HCT116 (cell line): ENCODE results near the gene SMYD3. TPM values are rescaled to one million over a fixed set of nuclear protein-coding genes. Genes with fewer than 3 reads are reported as not detected.

Experiments used
- ATAC-seq: fragments of 200-7000 bp; cut with Tn5 transposase; 2 replicates; pipeline ENCODE4 v1.9.1; 2020; ENCODE audit warnings: mild to moderate bottlenecking, moderate library complexity
- BruUV-seq: library from RNA; stranded (reverse); fragments of 400-500 nt; replicated peaks from 2 replicates; lab custom pipeline; 2021; lab: Mats Ljungman, UMichigan
- CTCF ChIA-PET: fragments of 300-600 bp; sonication (Branson Sonifier 250); formaldehyde crosslinking; loops from one replicate; lab custom pipeline; 2021; ENCODE audit warnings: antibody characterized with exemption; lab: Charles Lee
- POLR2A ChIA-PET: fragments of 300-600, 350-600 bp; sonication (Branson Sonifier 250); formaldehyde crosslinking; loops from one replicate; lab custom pipeline; 2021; ENCODE audit warnings: antibody characterized with exemption; lab: Charles Lee
- RAD21 ChIA-PET, 2 experiments: fragments of 300-600 bp; sonication (Branson Sonifier 250); formaldehyde crosslinking; loops; one replicate each; lab custom pipeline; 2023; ENCODE audit warnings: low total read pairs in 2 of 2; ENCODE audit not compliant: uncharacterized antibody in 2 of 2, unreplicated experiment in 2 of 2, low non-redundant PET in 1 of 2; lab: Charles Lee
- DNase-seq: peaks from one replicate; pipeline ENCODE4 v3.0.0-alpha.2; 2010; ENCODE audit warnings: low read depth, low spot score
- H2AFZ ChIP-seq: fragments of 200-600 bp; shearing (Covaris generic), sonication (generic); 2 replicates; pipeline ENCODE4 v1.6.1; 2017; ENCODE audit warnings: low read depth, mixed run types, mixed read lengths, antibody characterized with exemption, low read length; ENCODE audit not compliant: poor library complexity, severe bottlenecking
- H3K27ac ChIP-seq: 2 replicates; pipeline ENCODE4 v1.5.1; 2012; ENCODE audit warnings: low read depth, low read length
- H3K27me3 ChIP-seq: fragments of 200-600 bp; sonication (generic); 2 replicates; pipeline ENCODE4 v1.6.1; 2016; ENCODE audit warnings: mixed run types, low read length, mixed read lengths; ENCODE audit not compliant: insufficient read depth
- H3K36me3 ChIP-seq, 2 experiments: fragments of 200-500 bp in 1 of 2; fragments of 200-600 bp in 1 of 2; sonication (Bioruptor generic) in 1 of 2; sonication (generic) in 1 of 2; 2 replicates each; pipeline versions ENCODE4 v1.5.1 to v1.6.1; 2014 to 2016; ENCODE audit warnings: low read length in 2 of 2, inconsistent platforms in 1 of 2, mixed read lengths in 1 of 2, mixed run types in 1 of 2; ENCODE audit not compliant: insufficient read depth in 2 of 2, control insufficient read depth in 1 of 2
- H3K4me1 ChIP-seq, 2 experiments: fragments of 200-600 bp in 1 of 2; sonication (generic) in 1 of 2; 2 replicates each; pipeline versions ENCODE4 v1.5.1 to v1.6.1; 2012 to 2017; ENCODE audit warnings: low read length in 2 of 2, inconsistent platforms in 1 of 2, mild to moderate bottlenecking in 1 of 2, mixed read lengths in 1 of 2, mixed run types in 1 of 2, moderate library complexity in 1 of 2; ENCODE audit not compliant: insufficient read depth in 2 of 2, control insufficient read depth in 1 of 2
- H3K4me2 ChIP-seq: fragments of 200-600 bp; sonication (generic); 2 replicates; pipeline ENCODE4 v1.6.1; 2017; ENCODE audit warnings: mixed run types, low read length, mixed read lengths
- H3K4me3 ChIP-seq, 2 experiments: fragments of 200-600 bp in 1 of 2; sonication (generic) in 1 of 2; replicated peaks in 1 of 2; 2 replicates each; pipeline ENCODE4 v1.5.1; 2011 to 2016; ENCODE audit warnings: low read length in 2 of 2, control low read depth in 1 of 2, low read depth in 1 of 2, mild to moderate bottlenecking in 1 of 2, mixed read lengths in 1 of 2, mixed run types in 1 of 2
- H3K79me2 ChIP-seq: fragments of 200-600 bp; sonication (generic); 2 replicates; pipeline ENCODE4 v1.6.1; 2017; ENCODE audit warnings: mild to moderate bottlenecking, mixed run types, low read length, moderate library complexity, mixed read lengths; ENCODE audit not compliant: insufficient read depth
- H3K9ac ChIP-seq: fragments of 200-600 bp; sonication (generic); 2 replicates; pipeline ENCODE4 v1.6.1; 2016; ENCODE audit warnings: low read length, mixed read lengths
- H3K9me2 ChIP-seq: fragments of 200-600 bp; sonication (generic), shearing (Covaris generic); 2 replicates; pipeline ENCODE4 v1.6.1; 2017; ENCODE audit warnings: mixed run types, mild to moderate bottlenecking, moderate library complexity; ENCODE audit not compliant: insufficient read depth
- H3K9me3 ChIP-seq, 2 experiments: fragments of 200-500 bp in 1 of 2; fragments of 200-600 bp in 1 of 2; sonication (Bioruptor generic) in 1 of 2; sonication (generic) in 1 of 2; 2 replicates each; pipeline ENCODE4 v1.6.1; 2014 to 2017; ENCODE audit warnings: low read length in 2 of 2, mixed read lengths in 2 of 2, inconsistent platforms in 1 of 2, low read depth in 1 of 2, mild to moderate bottlenecking in 1 of 2, mixed run types in 1 of 2, moderate library complexity in 1 of 2; ENCODE audit not compliant: control insufficient read depth in 1 of 2, insufficient read depth in 1 of 2
- H4K20me1 ChIP-seq: fragments of 200-600 bp; sonication (generic), shearing (Covaris generic); 2 replicates; pipeline ENCODE4 v1.6.1; 2017; ENCODE audit warnings: mixed run types, mild to moderate bottlenecking, moderate library complexity; ENCODE audit not compliant: insufficient read depth
- EZH2phosphoT487 ChIP-seq: fragments of 200-600 bp; IDR thresholded peaks from 2 replicates; pipeline ENCODE4 v1.6.1; 2018; ENCODE audit warnings: antibody characterized with exemption, borderline replicate concordance
- JUND ChIP-seq: IDR thresholded peaks from 2 replicates; pipeline ENCODE4 v1.6.1; 2012
- MAX ChIP-seq: IDR thresholded peaks from 2 replicates; pipeline ENCODE4 v1.6.1; 2012
- POLR2A ChIP-seq: IDR thresholded peaks from 2 replicates; pipeline ENCODE4 v1.7.0; 2011; ENCODE audit warnings: borderline replicate concordance; ENCODE audit not compliant: insufficient read depth, insufficient read length; ENCODE audit errors: extremely low read depth
- POLR2AphosphoS5 ChIP-seq: IDR thresholded peaks from 2 replicates; pipeline ENCODE4 v1.6.1; 2011; ENCODE audit warnings: mild to moderate bottlenecking, low read depth, low read length, moderate library complexity
- TCF7L2 ChIP-seq: IDR thresholded peaks from 2 replicates; pipeline ENCODE4 v1.7.0; 2011; ENCODE audit warnings: borderline replicate concordance, inconsistent platforms; ENCODE audit not compliant: insufficient read depth, insufficient read length; ENCODE audit errors: extremely low read depth
- ZBTB33 ChIP-seq: IDR thresholded peaks from 2 replicates; pipeline ENCODE4 v1.6.1; 2011; ENCODE audit warnings: mild to moderate bottlenecking, low read length, moderate library complexity; ENCODE audit not compliant: insufficient replicate concordance; ENCODE audit errors: extremely low read depth
- ZFX ChIP-seq: fragments of 450-650 bp; IDR thresholded peaks from 2 replicates; pipeline ENCODE4 v1.6.1; 2017
- intact Hi-C: fragments of 100-400 bp; cut with micrococcal nuclease; formaldehyde crosslinking; loops from 2 replicates; pipeline ENCODE4 v1.10.0; 2022
- total RNA-seq: library from RNA; stranded (reverse); gene quantifications from one replicate; pipeline ENCODE4 v1.2.1, GENCODE V29; 2021; ENCODE audit not compliant: unreplicated experiment
- TF ChIP-seq, protein P1 (sequence below), 3 experiments: fragments of 200-600 bp in 1 of 3; sonication (generic) in 1 of 3; IDR thresholded peaks in 2 of 3; conservative IDR thresholded peaks in 1 of 3; 2 replicates each; pipeline ENCODE4 v1.5.1; 2012 to 2017; ENCODE audit warnings: low read depth in 2 of 3, low read length in 2 of 3, antibody characterized with exemption in 1 of 3, borderline replicate concordance in 1 of 3, control low read depth in 1 of 3, mild to moderate bottlenecking in 1 of 3, mixed read lengths in 1 of 3, mixed run types in 1 of 3, moderate library complexity in 1 of 3; ENCODE audit not compliant: insufficient read depth in 1 of 3

The SMYD3 gene
- total RNA-seq, 1 experiment from 2014 or later, result 33.6 TPM

DNA sequence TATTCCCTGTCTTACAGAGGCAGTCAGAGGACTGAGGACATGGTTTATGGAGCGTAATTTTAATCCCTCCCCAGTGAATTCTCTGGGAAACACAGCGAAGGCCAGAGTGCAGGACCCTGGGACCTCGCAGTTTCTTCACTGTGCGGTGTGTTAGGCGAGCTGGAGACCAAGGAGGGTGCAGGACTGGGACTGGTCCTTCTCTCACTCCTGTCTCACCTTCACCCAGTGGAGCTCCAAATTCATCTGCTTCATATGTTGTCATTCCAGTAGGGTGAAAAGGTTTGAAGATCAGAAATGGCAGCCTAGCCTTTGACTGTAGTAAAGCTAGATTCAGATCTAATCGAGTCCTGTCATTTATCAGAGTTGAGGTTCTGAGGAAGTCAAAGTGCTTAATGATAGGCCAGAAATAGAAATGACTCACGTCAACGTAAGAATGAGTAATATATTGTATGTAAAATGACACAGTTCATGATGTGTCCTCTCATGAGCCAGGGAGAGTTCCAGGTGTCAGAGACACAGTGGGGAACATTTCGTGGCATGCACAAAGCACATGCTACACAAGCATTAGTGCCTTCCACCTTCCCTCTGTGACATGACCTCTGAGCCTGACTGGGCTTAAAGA lies 647.5 kb downstream of the SMYD3 start:
- intact Hi-C loops, result no loop called here
- no peaks in the 10 kb centered on the region for H3K27me3 ChIP-seq
- ChIA-PET POLR2A (no interaction called here), CTCF (interaction anchor here (1.3 kb wide), 1 partner anchor 29 kb away, joined by 4 read pairs; no protein-coding TSS in a partner anchor)
- DNase-seq (no peak), ATAC-seq (no peak)
- no peaks in the 10 kb centered on the region for H3K9me3 ChIP-seq
- no peaks in the 10 kb centered on the region for H4K20me1 ChIP-seq
- no TSS peak for BruUV-seq
- no peaks in the 10 kb centered on the region for H3K9me2 ChIP-seq
- no peak for TF ChIP-seq ZBTB33
- TF ChIP-seq EZH2phosphoT487, result no peak
- no peak for TF ChIP-seq MAX
- no peak for TF ChIP-seq ZFX
- TF ChIP-seq, protein P1, sequence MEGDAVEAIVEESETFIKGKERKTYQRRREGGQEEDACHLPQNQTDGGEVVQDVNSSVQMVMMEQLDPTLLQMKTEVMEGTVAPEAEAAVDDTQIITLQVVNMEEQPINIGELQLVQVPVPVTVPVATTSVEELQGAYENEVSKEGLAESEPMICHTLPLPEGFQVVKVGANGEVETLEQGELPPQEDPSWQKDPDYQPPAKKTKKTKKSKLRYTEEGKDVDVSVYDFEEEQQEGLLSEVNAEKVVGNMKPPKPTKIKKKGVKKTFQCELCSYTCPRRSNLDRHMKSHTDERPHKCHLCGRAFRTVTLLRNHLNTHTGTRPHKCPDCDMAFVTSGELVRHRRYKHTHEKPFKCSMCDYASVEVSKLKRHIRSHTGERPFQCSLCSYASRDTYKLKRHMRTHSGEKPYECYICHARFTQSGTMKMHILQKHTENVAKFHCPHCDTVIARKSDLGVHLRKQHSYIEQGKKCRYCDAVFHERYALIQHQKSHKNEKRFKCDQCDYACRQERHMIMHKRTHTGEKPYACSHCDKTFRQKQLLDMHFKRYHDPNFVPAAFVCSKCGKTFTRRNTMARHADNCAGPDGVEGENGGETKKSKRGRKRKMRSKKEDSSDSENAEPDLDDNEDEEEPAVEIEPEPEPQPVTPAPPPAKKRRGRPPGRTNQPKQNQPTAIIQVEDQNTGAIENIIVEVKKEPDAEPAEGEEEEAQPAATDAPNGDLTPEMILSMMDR (IDR thresholded peaks at IDR 0.05 in 2 of 3, conservative IDR thresholded peaks at IDR 0.05 in 1 of 3; ENCODE audit: borderline replicate concordance in 1 of 3, insufficient read depth in 1 of 3, low read depth in 2 of 3, low read length in 2 of 3), result no peak
- no peak for TF ChIP-seq POLR2A
- TF ChIP-seq POLR2AphosphoS5, result no peak
- no peak for TF ChIP-seq TCF7L2
- no peak for TF ChIP-seq JUND
- TF ChIP-seq, all 23 proteins: peak for 0
- no peaks in the 10 kb centered on the region for H3K36me3 ChIP-seq
- RAD21 ChIA-PET, result no interaction called here
- no peak overlapping the region for H3K4me3 ChIP-seq
- H2AFZ ChIP-seq, result no peak overlapping the region
- H3K4me1 ChIP-seq, result peaks cover 0 to 25% of the 10 kb centered on the region in 2 experiments; a peak in 1 of 4 replicates
- H3K27ac ChIP-seq, result no peak overlapping the region
- H3K9ac ChIP-seq, result no peak overlapping the region
- H3K4me2 ChIP-seq, result no peak overlapping the region
- H3K79me2 ChIP-seq, result no peaks in the 10 kb centered on the region
